PC-9 (cell line): ENCODE data around the gene HCN1. TPM values are rescaled to one million over a fixed set of nuclear protein-coding genes. Genes with fewer than 3 reads are reported as not detected.

Source experiments
- BruUV-seq: library from RNA; stranded (reverse); fragments of 400-500 nt; replicated peaks from 2 replicates; lab custom pipeline; 2021; lab: Mats Ljungman, UMichigan
- CTCF ChIA-PET: fragments of 300-600 bp; sonication (Branson Sonifier 250); formaldehyde crosslinking; loops from one replicate; lab custom pipeline; 2022; ENCODE audit warnings: antibody characterized with exemption; lab: Charles Lee
- POLR2A ChIA-PET: fragments of 300-600 bp; sonication (Branson Sonifier 250); formaldehyde crosslinking; loops from one replicate; lab custom pipeline; 2022; ENCODE audit warnings: antibody characterized with exemption; ENCODE audit not compliant: unreplicated experiment; lab: Charles Lee
- DNase-seq, 2 experiments: peaks; one replicate each; pipeline versions ENCODE4 v3.0.0 to v3.0.0-alpha.2; 2015 to 2022; ENCODE audit warnings: mixed read lengths in 1 of 2
- H2AFZ ChIP-seq: fragments of 200-600 bp; sonication (generic); 2 replicates; pipeline ENCODE4 v1.8.1; 2017; ENCODE audit warnings: antibody characterized with exemption
- H3F3A ChIP-seq: fragments of 200-600 bp; sonication (generic); 2 replicates; pipeline ENCODE4 v1.8.1; 2017; ENCODE audit warnings: antibody characterized with exemption, mild to moderate bottlenecking, low read depth; ENCODE audit not compliant: insufficient read depth
- H3K27ac ChIP-seq: fragments of 200-600 bp; sonication (generic); 2 replicates; pipeline ENCODE4 v1.6.1; 2016; ENCODE audit warnings: mixed run types
- H3K27me3 ChIP-seq: fragments of 200-600 bp; sonication (generic); 2 replicates; pipeline ENCODE4 v1.6.1; 2016; ENCODE audit warnings: low read depth, mixed run types; ENCODE audit not compliant: insufficient read depth
- H3K36me3 ChIP-seq: fragments of 200-600 bp; sonication (generic); 2 replicates; pipeline ENCODE4 v1.6.1; 2016; ENCODE audit warnings: low read depth, mixed run types
- H3K4me1 ChIP-seq: fragments of 200-600 bp; sonication (generic); replicated peaks from 2 replicates; pipeline ENCODE4 v1.6.1; 2016; ENCODE audit warnings: mixed run types; ENCODE audit not compliant: insufficient read depth
- H3K4me2 ChIP-seq: fragments of 200-600 bp; sonication (generic); 2 replicates; pipeline ENCODE4 v1.6.1; 2017; ENCODE audit warnings: mixed run types
- H3K4me3 ChIP-seq: fragments of 200-600 bp; sonication (generic); 2 replicates; pipeline ENCODE4 v1.6.1; 2016; ENCODE audit warnings: mixed run types
- H3K79me2 ChIP-seq: fragments of 200-600 bp; sonication (generic); 2 replicates; pipeline ENCODE4 v1.6.1; 2017; ENCODE audit warnings: low read depth, mixed run types
- H3K9me2 ChIP-seq: fragments of 200-600 bp; sonication (generic); 2 replicates; pipeline ENCODE4 v1.8.1; 2017; ENCODE audit warnings: mild to moderate bottlenecking; ENCODE audit not compliant: insufficient read depth
- H3K9me3 ChIP-seq: fragments of 200-600 bp; sonication (generic); 2 replicates; pipeline ENCODE4 v1.8.1; 2016; ENCODE audit warnings: low read depth; ENCODE audit not compliant: insufficient read depth
- H4K20me1 ChIP-seq: fragments of 200-600 bp; sonication (generic); 2 replicates; pipeline ENCODE4 v1.8.1; 2017; ENCODE audit not compliant: insufficient read depth
- EZH2 ChIP-seq: fragments of 200-600 bp; sonication (generic); IDR thresholded peaks from 2 replicates; pipeline ENCODE4 v1.8.0; 2017; ENCODE audit warnings: antibody characterized with exemption, low read depth
- intact Hi-C: fragments of 100-400 bp; cut with micrococcal nuclease; formaldehyde crosslinking; loops from one replicate; pipeline ENCODE4 v1.10.0; 2022; ENCODE audit not compliant: unreplicated experiment
- total RNA-seq: library from RNA; stranded (reverse); gene quantifications from 2 replicates; pipeline ENCODE4 v1.2.3, GENCODE V29; 2021
- TF ChIP-seq, protein P1 (sequence below): fragments of 200-600 bp; sonication (generic); conservative IDR thresholded peaks from 2 replicates; pipeline ENCODE4 v1.6.1; 2017; ENCODE audit warnings: mixed run types, antibody characterized with exemption, mild to moderate bottlenecking, moderate library complexity

Gene HCN1
- total RNA-seq, 1 experiment from 2014 or later, result not detected

- H3K9me2 ChIP-seq, result no peaks in the 10 kb centered on the region
- CTCF ChIA-PET, result no interaction called here
These were observed 285.7 kb downstream of the HCN1 start for GRCh38 chr5:45410304-45410995.

GRCh38 chr5:45408067-45408466, 288.1 kb downstream of the HCN1 start:
- intact Hi-C loops, result no loop called here
- Histone ChIP-seq H3K9me2 (no peaks in the 10 kb centered on the region), H4K20me1 (no peaks in the 10 kb centered on the region), H3K4me2 (no peak overlapping the region), H3K9me3 (no peaks in the 10 kb centered on the region), H3K27me3 (no peaks in the 10 kb centered on the region), H3K4me3 (no peak overlapping the region), H3K4me1 (no peaks in the 10 kb centered on the region), H2AFZ (no peak overlapping the region), H3F3A (no peaks in the 10 kb centered on the region), H3K36me3 (no peaks in the 10 kb centered on the region), H3K79me2 (no peaks in the 10 kb centered on the region), H3K27ac (no peak overlapping the region)
- BruUV-seq, result no TSS peak
- DNase-seq, result no peak
- TF ChIP-seq, protein P1, sequence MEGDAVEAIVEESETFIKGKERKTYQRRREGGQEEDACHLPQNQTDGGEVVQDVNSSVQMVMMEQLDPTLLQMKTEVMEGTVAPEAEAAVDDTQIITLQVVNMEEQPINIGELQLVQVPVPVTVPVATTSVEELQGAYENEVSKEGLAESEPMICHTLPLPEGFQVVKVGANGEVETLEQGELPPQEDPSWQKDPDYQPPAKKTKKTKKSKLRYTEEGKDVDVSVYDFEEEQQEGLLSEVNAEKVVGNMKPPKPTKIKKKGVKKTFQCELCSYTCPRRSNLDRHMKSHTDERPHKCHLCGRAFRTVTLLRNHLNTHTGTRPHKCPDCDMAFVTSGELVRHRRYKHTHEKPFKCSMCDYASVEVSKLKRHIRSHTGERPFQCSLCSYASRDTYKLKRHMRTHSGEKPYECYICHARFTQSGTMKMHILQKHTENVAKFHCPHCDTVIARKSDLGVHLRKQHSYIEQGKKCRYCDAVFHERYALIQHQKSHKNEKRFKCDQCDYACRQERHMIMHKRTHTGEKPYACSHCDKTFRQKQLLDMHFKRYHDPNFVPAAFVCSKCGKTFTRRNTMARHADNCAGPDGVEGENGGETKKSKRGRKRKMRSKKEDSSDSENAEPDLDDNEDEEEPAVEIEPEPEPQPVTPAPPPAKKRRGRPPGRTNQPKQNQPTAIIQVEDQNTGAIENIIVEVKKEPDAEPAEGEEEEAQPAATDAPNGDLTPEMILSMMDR, result no peak
- no peak for TF ChIP-seq EZH2
- ChIA-PET POLR2A (no interaction called here), CTCF (no interaction called here)

More at GRCh38 chr5:45410304-45410995, 285.7 kb downstream of the HCN1 start:
- POLR2A ChIA-PET, result interaction anchor here (0.6 to 0.7 kb wide), 2 partner anchors 12 to 560 kb away, joined by 3 to 4 read pairs; no protein-coding TSS in a partner anchor
- Histone ChIP-seq H3K9me3 (no peaks in the 10 kb centered on the region), H3K4me2 (no peak overlapping the region), H2AFZ (no peak overlapping the region), H3F3A (no peaks in the 10 kb centered on the region), H3K36me3 (no peaks in the 10 kb centered on the region), H3K27ac (no peak overlapping the region), H3K4me1 (no peaks in the 10 kb centered on the region), H3K79me2 (no peaks in the 10 kb centered on the region), H4K20me1 (no peaks in the 10 kb centered on the region), H3K4me3 (no peak overlapping the region), H3K27me3 (no peaks in the 10 kb centered on the region)
- DNase-seq, result no peak
- no TSS peak for BruUV-seq
- intact Hi-C loops, result no loop called here
- TF ChIP-seq EZH2, result no peak
- TF ChIP-seq, protein P1, result no peak

DNA sequence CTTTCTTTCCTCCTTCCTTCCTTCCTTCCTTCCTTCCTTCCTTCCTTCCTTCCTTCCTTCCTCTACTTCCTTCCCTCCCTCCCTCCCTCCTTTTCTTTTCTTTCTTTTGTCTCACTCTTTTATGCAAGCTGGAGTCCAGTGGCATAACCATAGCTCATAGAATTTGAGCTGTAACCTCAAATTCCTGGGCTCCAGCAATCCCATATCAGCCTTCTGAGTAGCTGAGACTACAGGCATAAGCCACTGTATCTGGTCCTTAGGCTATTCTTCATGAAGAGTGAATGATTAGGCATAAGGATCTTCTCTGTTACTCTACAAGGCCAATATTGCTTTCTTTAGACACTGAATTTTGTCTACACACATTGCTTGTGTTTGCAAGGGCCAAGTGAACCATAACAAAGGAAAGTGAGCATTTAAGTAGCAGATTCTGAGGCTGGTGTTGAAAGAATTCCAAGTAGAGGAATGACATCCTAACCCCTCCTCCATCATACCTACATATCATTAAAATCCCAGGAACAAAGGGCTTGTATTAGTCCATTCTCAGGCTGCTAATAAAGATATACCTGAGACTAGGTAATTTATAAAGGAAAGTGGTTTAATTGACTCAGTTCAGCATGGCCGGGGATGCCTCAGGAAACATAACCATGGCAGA, 293.2 kb downstream of the HCN1 start:
- intact Hi-C loops, result no loop called here
- H3K79me2 ChIP-seq, result no peaks in the 10 kb centered on the region

More for the DNA sequence above, 293.2 kb downstream of the HCN1 start:
- ChIA-PET CTCF (no interaction called here), POLR2A (no interaction called here)
- Histone ChIP-seq H3K4me2 (no peak overlapping the region), H2AFZ (no peak overlapping the region), H3K27me3 (no peaks in the 10 kb centered on the region), H3K9me3 (no peaks in the 10 kb centered on the region), H3K27ac (no peak overlapping the region), H3K9me2 (no peaks in the 10 kb centered on the region), H3F3A (no peaks in the 10 kb centered on the region), H4K20me1 (no peaks in the 10 kb centered on the region), H3K36me3 (no peaks in the 10 kb centered on the region), H3K4me1 (no peaks in the 10 kb centered on the region), H3K4me3 (no peak overlapping the region)
- no TSS peak for BruUV-seq
- TF ChIP-seq, protein P1, result no peak
- no peak for TF ChIP-seq EZH2
- DNase-seq, result no peak
